ENCODE results near the gene BCAT1.
"Not testable (repeated sequence)": the region's sequence is repeated elsewhere in the genome, so short reads cannot be mapped to it uniquely, and the experiment has no call there.

BCAT1 gene

GRCh38 chr12:24928533-24929306 is 20.2 kb downstream of the BCAT1 start:
- not testable (repeated sequence) for DNase-seq

GRCh38 chr12:24928131-24928530 is 20.8 kb downstream of the BCAT1 start:
- no peak for DNase-seq

- not testable (repeated sequence) for DNase-seq
Observed at GRCh38 chr12:24926080-24926479, 22.8 kb downstream of the BCAT1 start.

- DNase-seq: no peak
Observed at GRCh38 chr12:24922090-24922489, 26.8 kb downstream of the BCAT1 start.

- no peak for DNase-seq
Observed at GRCh38 chr12:24921251-24922038, 27.5 kb downstream of the BCAT1 start.

GRCh38 chr12:24920141-24920540 is 28.8 kb downstream of the BCAT1 start:
- no peak for DNase-seq

GRCh38 chr12:24919346-24920001 is 29.4 kb downstream of the BCAT1 start:
- DNase-seq: no peak

GRCh38 chr12:24918596-24918995 is 30.3 kb downstream of the BCAT1 start:
- DNase-seq: no peak

GRCh38 chr12:24915501-24915900 is 33.4 kb downstream of the BCAT1 start:
- DNase-seq: no peak

- DNase-seq: no peak
Observed at GRCh38 chr12:24913953-24914352, 34.9 kb downstream of the BCAT1 start.

GRCh38 chr12:24913130-24913529 is 35.8 kb downstream of the BCAT1 start:
- DNase-seq: no peak

- DNase-seq: no peak
Observed at GRCh38 chr12:24911271-24911791, 37.6 kb downstream of the BCAT1 start.

- not testable (repeated sequence) for DNase-seq
Observed at GRCh38 chr12:24910192-24910591, 38.7 kb downstream of the BCAT1 start.

- peak in 1 of 58 donors; percentile 7 for DNase-seq
Observed at GRCh38 chr12:24909667-24910066, 39.2 kb downstream of the BCAT1 start.

GRCh38 chr12:24907464-24907863 is 41.4 kb downstream of the BCAT1 start:
- no peak for DNase-seq

- DNase-seq: no peak
Observed at GRCh38 chr12:24906141-24906540, 42.8 kb downstream of the BCAT1 start.

- no peak for DNase-seq
Observed at GRCh38 chr12:24905431-24905830, 43.5 kb downstream of the BCAT1 start.

- no peak for DNase-seq
Observed at GRCh38 chr12:24904871-24905270, 44.0 kb downstream of the BCAT1 start.

GRCh38 chr12:24903329-24904088 is 45.4 kb downstream of the BCAT1 start:
- peak in 37 of 58 donors; percentile 12 to 72 (median 43) for DNase-seq

- peak in 50 of 58 donors; percentile 8 to 80 (median 52) for DNase-seq
Observed at GRCh38 chr12:24902511-24903328, 46.2 kb downstream of the BCAT1 start.
